Progenitor cell of endocrine pancreas (in vitro differentiated cells): Measurements from ENCODE around the gene GRM8. TPM values are rescaled to one million over a fixed set of nuclear protein-coding genes. Genes with fewer than 3 reads are reported as not detected.

Experiments
- DNase-seq: peaks from one replicate; pipeline ENCODE4 v3.0.0; 2021; ENCODE audit warnings: low spot score; ENCODE audit not compliant: unreplicated experiment
- H3K27ac Mint-ChIP-seq: 2 replicates; pipeline ENCODE4 v1.8.0; 2021; ENCODE audit warnings: mild to moderate bottlenecking, moderate library complexity, mixed read lengths
- H3K27me3 Mint-ChIP-seq: 2 replicates; pipeline ENCODE4 v1.8.0; 2021; ENCODE audit warnings: mixed read lengths
- H3K36me3 Mint-ChIP-seq: 2 replicates; pipeline ENCODE4 v1.8.0; 2022; ENCODE audit warnings: mixed read lengths; ENCODE audit not compliant: insufficient read depth
- H3K4me1 Mint-ChIP-seq: 2 replicates; pipeline ENCODE4 v1.8.0; 2021; ENCODE audit warnings: low read depth, mixed read lengths
- H3K4me3 Mint-ChIP-seq: 2 replicates; pipeline ENCODE4 v1.8.0; 2021; ENCODE audit warnings: low read depth, mild to moderate bottlenecking, moderate library complexity, mixed read lengths
- H3K9me3 Mint-ChIP-seq: 2 replicates; pipeline ENCODE4 v1.8.0; 2021; ENCODE audit warnings: low read depth, mixed read lengths
- total RNA-seq: library from RNA; stranded (reverse); gene quantifications from 2 replicates; pipeline ENCODE4 v1.2.1, GENCODE V29; 2021
- TF ChIP-seq, protein P1 (sequence below): fragments of 200-600 bp; sonication (generic); IDR thresholded peaks from one replicate; pipeline ENCODE4 v1.5.0; 2021; ENCODE audit warnings: antibody characterized with exemption, mild to moderate bottlenecking; ENCODE audit not compliant: unreplicated experiment

GRM8 gene
- total RNA-seq, 1 donor from 2014 or later, result 4.2 TPM

- Mint-ChIP-seq H3K9me3 (peaks cover 22% of the 10 kb centered on the region), H3K4me1 (peaks cover 27% of the 10 kb centered on the region), H3K27ac (no peak overlapping the region), H3K4me3 (no peak overlapping the region), H3K36me3 (peaks cover 6% of the 10 kb centered on the region), H3K27me3 (no peaks in the 10 kb centered on the region)
- TF ChIP-seq, protein P1, sequence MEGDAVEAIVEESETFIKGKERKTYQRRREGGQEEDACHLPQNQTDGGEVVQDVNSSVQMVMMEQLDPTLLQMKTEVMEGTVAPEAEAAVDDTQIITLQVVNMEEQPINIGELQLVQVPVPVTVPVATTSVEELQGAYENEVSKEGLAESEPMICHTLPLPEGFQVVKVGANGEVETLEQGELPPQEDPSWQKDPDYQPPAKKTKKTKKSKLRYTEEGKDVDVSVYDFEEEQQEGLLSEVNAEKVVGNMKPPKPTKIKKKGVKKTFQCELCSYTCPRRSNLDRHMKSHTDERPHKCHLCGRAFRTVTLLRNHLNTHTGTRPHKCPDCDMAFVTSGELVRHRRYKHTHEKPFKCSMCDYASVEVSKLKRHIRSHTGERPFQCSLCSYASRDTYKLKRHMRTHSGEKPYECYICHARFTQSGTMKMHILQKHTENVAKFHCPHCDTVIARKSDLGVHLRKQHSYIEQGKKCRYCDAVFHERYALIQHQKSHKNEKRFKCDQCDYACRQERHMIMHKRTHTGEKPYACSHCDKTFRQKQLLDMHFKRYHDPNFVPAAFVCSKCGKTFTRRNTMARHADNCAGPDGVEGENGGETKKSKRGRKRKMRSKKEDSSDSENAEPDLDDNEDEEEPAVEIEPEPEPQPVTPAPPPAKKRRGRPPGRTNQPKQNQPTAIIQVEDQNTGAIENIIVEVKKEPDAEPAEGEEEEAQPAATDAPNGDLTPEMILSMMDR, result no peak
- no peak for DNase-seq
Observed at GRCh38 chr7:126483972-126484371, 768.8 kb downstream of the GRM8 start.

- Mint-ChIP-seq H3K9me3 (peaks cover 21% of the 10 kb centered on the region), H3K27me3 (no peaks in the 10 kb centered on the region), H3K4me3 (no peak overlapping the region), H3K27ac (no peak overlapping the region), H3K4me1 (no peaks in the 10 kb centered on the region), H3K36me3 (peaks cover 4% of the 10 kb centered on the region)
- DNase-seq, result no peak
- TF ChIP-seq, protein P1, result no peak
Observed at GRCh38 chr7:126472825-126473224, 779.9 kb downstream of the GRM8 start.

- no peak for DNase-seq
- no peak overlapping the region for H3K4me3 Mint-ChIP-seq
- TF ChIP-seq, protein P1, result no peak
- H3K4me1 Mint-ChIP-seq, result no peaks in the 10 kb centered on the region
- H3K27ac Mint-ChIP-seq, result no peak overlapping the region
- no peaks in the 10 kb centered on the region for H3K36me3 Mint-ChIP-seq
- H3K9me3 Mint-ChIP-seq, result peaks cover 7% of the 10 kb centered on the region
- peaks cover 4% of the 10 kb centered on the region for H3K27me3 Mint-ChIP-seq
Observed at GRCh38 chr7:126462405-126462804, 790.3 kb downstream of the GRM8 start.

DNA sequence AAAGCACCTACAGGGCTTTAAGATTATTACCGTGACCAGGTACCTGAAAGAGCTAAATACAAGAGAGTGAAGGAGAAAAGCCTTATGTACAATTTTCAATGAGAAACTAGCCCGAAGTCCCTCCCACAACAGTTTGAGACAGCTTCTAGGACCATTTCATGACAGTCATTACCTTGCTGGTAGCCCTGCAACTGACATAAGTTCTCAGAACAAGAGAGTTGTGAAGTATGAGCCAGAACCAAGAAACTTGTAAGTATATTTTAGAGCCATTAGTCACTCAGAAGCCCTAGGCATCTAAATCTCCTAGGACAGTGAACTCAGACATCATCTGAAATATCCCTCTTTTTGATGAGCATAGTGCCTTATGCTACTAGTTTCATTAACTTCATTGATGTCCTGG is 792.1 kb downstream of the GRM8 start:
- TF ChIP-seq, protein P1, result no peak
- H3K4me3 Mint-ChIP-seq, result no peak overlapping the region
- H3K36me3 Mint-ChIP-seq, result no peaks in the 10 kb centered on the region
- DNase-seq, result no peak
- H3K27me3 Mint-ChIP-seq, result peaks cover 4% of the 10 kb centered on the region
- no peaks in the 10 kb centered on the region for H3K4me1 Mint-ChIP-seq
- H3K27ac Mint-ChIP-seq, result no peak overlapping the region
- H3K9me3 Mint-ChIP-seq, result peaks cover 7% of the 10 kb centered on the region

GRCh38 chr7:126453104-126453503 is 799.6 kb downstream of the GRM8 start:
- H3K4me3 Mint-ChIP-seq, result no peak overlapping the region
- H3K27ac Mint-ChIP-seq, result no peak overlapping the region
- H3K36me3 Mint-ChIP-seq, result no peaks in the 10 kb centered on the region
- no peaks in the 10 kb centered on the region for H3K27me3 Mint-ChIP-seq
- TF ChIP-seq, protein P1, result no peak
- peaks cover 14% of the 10 kb centered on the region for H3K4me1 Mint-ChIP-seq
- peaks cover 3% of the 10 kb centered on the region for H3K9me3 Mint-ChIP-seq
- no peak for DNase-seq
